22Rv1 (cell line): ENCODE measurements around the gene ABLIM2.

Experiments used
- ZFX ChIP-seq: fragments of 450-650 bp; IDR thresholded peaks from 2 replicates; pipeline ENCODE4 v1.6.1; 2017; ENCODE audit warnings: antibody characterized with exemption, borderline replicate concordance
- TF ChIP-seq, protein P1 (sequence below): fragments of 450-650 bp; IDR thresholded peaks from 2 replicates; pipeline ENCODE4 v1.5.1; 2017; ENCODE audit warnings: mild to moderate bottlenecking

DNA sequence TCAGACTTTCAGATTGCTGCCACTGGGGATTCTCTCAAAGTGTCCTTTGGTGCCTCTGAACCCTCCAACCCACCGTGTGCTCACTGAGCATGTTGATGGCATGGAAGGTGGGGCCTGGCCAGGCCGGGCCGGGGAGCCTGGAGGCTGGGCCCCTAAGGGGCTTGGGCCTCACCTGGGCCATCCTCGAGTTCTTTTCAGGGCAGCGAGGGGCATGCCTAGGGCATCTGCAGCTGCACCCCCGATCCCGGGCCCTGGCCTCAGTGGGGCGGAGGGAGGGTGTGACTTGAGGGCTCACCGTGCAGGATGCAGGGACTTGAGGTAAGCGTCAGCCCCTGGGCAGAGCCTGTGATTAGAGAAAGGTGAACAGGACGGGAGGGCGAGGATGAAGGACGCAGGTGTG is 38.9 kb upstream of the ABLIM2 start:
- TF ChIP-seq, protein P1, sequence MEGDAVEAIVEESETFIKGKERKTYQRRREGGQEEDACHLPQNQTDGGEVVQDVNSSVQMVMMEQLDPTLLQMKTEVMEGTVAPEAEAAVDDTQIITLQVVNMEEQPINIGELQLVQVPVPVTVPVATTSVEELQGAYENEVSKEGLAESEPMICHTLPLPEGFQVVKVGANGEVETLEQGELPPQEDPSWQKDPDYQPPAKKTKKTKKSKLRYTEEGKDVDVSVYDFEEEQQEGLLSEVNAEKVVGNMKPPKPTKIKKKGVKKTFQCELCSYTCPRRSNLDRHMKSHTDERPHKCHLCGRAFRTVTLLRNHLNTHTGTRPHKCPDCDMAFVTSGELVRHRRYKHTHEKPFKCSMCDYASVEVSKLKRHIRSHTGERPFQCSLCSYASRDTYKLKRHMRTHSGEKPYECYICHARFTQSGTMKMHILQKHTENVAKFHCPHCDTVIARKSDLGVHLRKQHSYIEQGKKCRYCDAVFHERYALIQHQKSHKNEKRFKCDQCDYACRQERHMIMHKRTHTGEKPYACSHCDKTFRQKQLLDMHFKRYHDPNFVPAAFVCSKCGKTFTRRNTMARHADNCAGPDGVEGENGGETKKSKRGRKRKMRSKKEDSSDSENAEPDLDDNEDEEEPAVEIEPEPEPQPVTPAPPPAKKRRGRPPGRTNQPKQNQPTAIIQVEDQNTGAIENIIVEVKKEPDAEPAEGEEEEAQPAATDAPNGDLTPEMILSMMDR = no peak
- no peak for TF ChIP-seq ZFX
